ENCODE data around the gene TUBGCP4.

- TF ChIP-seq, protein P1, sequence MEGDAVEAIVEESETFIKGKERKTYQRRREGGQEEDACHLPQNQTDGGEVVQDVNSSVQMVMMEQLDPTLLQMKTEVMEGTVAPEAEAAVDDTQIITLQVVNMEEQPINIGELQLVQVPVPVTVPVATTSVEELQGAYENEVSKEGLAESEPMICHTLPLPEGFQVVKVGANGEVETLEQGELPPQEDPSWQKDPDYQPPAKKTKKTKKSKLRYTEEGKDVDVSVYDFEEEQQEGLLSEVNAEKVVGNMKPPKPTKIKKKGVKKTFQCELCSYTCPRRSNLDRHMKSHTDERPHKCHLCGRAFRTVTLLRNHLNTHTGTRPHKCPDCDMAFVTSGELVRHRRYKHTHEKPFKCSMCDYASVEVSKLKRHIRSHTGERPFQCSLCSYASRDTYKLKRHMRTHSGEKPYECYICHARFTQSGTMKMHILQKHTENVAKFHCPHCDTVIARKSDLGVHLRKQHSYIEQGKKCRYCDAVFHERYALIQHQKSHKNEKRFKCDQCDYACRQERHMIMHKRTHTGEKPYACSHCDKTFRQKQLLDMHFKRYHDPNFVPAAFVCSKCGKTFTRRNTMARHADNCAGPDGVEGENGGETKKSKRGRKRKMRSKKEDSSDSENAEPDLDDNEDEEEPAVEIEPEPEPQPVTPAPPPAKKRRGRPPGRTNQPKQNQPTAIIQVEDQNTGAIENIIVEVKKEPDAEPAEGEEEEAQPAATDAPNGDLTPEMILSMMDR (IDR thresholded peaks at IDR 0.05), result no peak
- no peak for TF ChIP-seq POLR2A (IDR thresholded peaks at IDR 0.05)
Measured at GRCh38 chr15:43406808-43407207, 35.9 kb downstream of the TUBGCP4 start.
